ENCODE measurements around the gene IRX2.

Gene IRX2

GRCh38 chr5:2751592-2752021 is at the start of gene IRX2:
IRX2 (minus strand) TSS chr5:2751677; CDS start chr5:2751413, 264 bp downstream.
- no peak for DNase-seq

- no peak for DNase-seq
These were observed 48.6 kb upstream of the IRX2 start for GRCh38 chr5:2800035-2800434.

GRCh38 chr5:2797981-2798380 is 46.5 kb upstream of the IRX2 start:
- DNase-seq, result no peak

- no peak for DNase-seq
These were observed 45.7 kb upstream of the IRX2 start for GRCh38 chr5:2797160-2797559.

- DNase-seq, result no peak
These were observed 31.7 kb upstream of the IRX2 start for GRCh38 chr5:2783223-2783622.

GRCh38 chr5:2782658-2783057 is 31.2 kb upstream of the IRX2 start:
- no peak for DNase-seq

- no peak for DNase-seq
These were observed 29.1 kb upstream of the IRX2 start for GRCh38 chr5:2780421-2781171.

GRCh38 chr5:2779459-2779858 is 28.0 kb upstream of the IRX2 start:
- DNase-seq, result no peak

- no peak for DNase-seq
These were observed 25.1 kb upstream of the IRX2 start for GRCh38 chr5:2776337-2777302.

- DNase-seq, result no peak
These were observed 21.9 kb upstream of the IRX2 start for GRCh38 chr5:2773327-2773726.

- no peak for DNase-seq
These were observed 15.6 kb upstream of the IRX2 start for GRCh38 chr5:2767089-2767488.

GRCh38 chr5:2764581-2764980 is 13.1 kb upstream of the IRX2 start:
- DNase-seq, result no peak

- DNase-seq, result no peak
These were observed 12.0 kb upstream of the IRX2 start for GRCh38 chr5:2763533-2763794.

- no peak for DNase-seq
These were observed 11.5 kb upstream of the IRX2 start for GRCh38 chr5:2762744-2763532.

- no peak for DNase-seq
These were observed 10.5 kb upstream of the IRX2 start for GRCh38 chr5:2761921-2762488.

GRCh38 chr5:2759696-2760461 is 8.4 kb upstream of the IRX2 start:
- no peak for DNase-seq

GRCh38 chr5:2759091-2759490 is 7.6 kb upstream of the IRX2 start:
- DNase-seq, result no peak

GRCh38 chr5:2758632-2759031 is 7.2 kb upstream of the IRX2 start:
- DNase-seq, result no peak

- DNase-seq, result no peak
These were observed 6.3 kb upstream of the IRX2 start for GRCh38 chr5:2757563-2758351.

- no peak for DNase-seq
These were observed 5.0 kb upstream of the IRX2 start for GRCh38 chr5:2756211-2757152.

All from activated CD4-positive, alpha-beta T cell treated with anti-CD3 and anti-CD28 coated beads for 48 hours (primary cell).